HG03025 (cell line): ENCODE measurements around the gene FAH.
"Not testable (repeated sequence)": the region's sequence is repeated elsewhere in the genome, so short reads cannot be mapped to it uniquely, and the experiment has no call there.

Experiments used
- ATAC-seq: cut with Tn5 transposase; IDR thresholded peaks from one replicate; pipeline ENCODE4 v1.9.1; 2021; ENCODE audit warnings: mild to moderate bottlenecking, moderate library complexity; ENCODE audit not compliant: unreplicated experiment, low FRiP score

FAH gene

GRCh38 chr15:80152896-80153876, at the start of gene FAH:
FAH (plus strand) TSS chr15:80152999; CDS start chr15:80153055, 56 bp downstream.
- ATAC-seq = peak; percentile 48

- ATAC-seq = no peak
Observed at GRCh38 chr15:80105193-80105592, 47.6 kb upstream of the FAH start.

GRCh38 chr15:80105595-80105994, 47.2 kb upstream of the FAH start:
- ATAC-seq = no peak

- ATAC-seq = no peak
Observed at GRCh38 chr15:80106051-80106450, 46.7 kb upstream of the FAH start.

GRCh38 chr15:80107204-80107603, 45.6 kb upstream of the FAH start:
- no peak for ATAC-seq

GRCh38 chr15:80107774-80108173, 45.0 kb upstream of the FAH start:
- ATAC-seq = no peak

GRCh38 chr15:80109388-80109787, 43.4 kb upstream of the FAH start:
- no peak for ATAC-seq

GRCh38 chr15:80110920-80111319, 41.9 kb upstream of the FAH start:
- no peak for ATAC-seq

GRCh38 chr15:80114114-80114513, 38.7 kb upstream of the FAH start:
- no peak for ATAC-seq

GRCh38 chr15:80115021-80115420, 37.8 kb upstream of the FAH start:
- ATAC-seq = no peak

- ATAC-seq = no peak
Observed at GRCh38 chr15:80118956-80119355, 33.8 kb upstream of the FAH start.

- ATAC-seq = no peak
Observed at GRCh38 chr15:80120636-80121035, 32.2 kb upstream of the FAH start.

GRCh38 chr15:80121546-80121945, 31.3 kb upstream of the FAH start:
- no peak for ATAC-seq

GRCh38 chr15:80123034-80123433, 29.8 kb upstream of the FAH start:
- ATAC-seq = no peak

- ATAC-seq = not testable (repeated sequence)
Observed at GRCh38 chr15:80127253-80127652, 25.5 kb upstream of the FAH start.

- ATAC-seq = no peak
Observed at GRCh38 chr15:80127911-80128310, 24.9 kb upstream of the FAH start.

GRCh38 chr15:80132382-80132781, 20.4 kb upstream of the FAH start:
- ATAC-seq = no peak

GRCh38 chr15:80136854-80137253, 15.9 kb upstream of the FAH start:
- ATAC-seq = no peak

GRCh38 chr15:80138961-80139360, 13.8 kb upstream of the FAH start:
- no peak for ATAC-seq

- no peak for ATAC-seq
Observed at GRCh38 chr15:80140909-80141308, 11.9 kb upstream of the FAH start.

- ATAC-seq = no peak
Observed at GRCh38 chr15:80141916-80142598, 10.7 kb upstream of the FAH start.

- ATAC-seq = no peak
Observed at GRCh38 chr15:80142646-80143045, 10.2 kb upstream of the FAH start.
